ENCODE measurements around the gene RSKR.

DNA sequence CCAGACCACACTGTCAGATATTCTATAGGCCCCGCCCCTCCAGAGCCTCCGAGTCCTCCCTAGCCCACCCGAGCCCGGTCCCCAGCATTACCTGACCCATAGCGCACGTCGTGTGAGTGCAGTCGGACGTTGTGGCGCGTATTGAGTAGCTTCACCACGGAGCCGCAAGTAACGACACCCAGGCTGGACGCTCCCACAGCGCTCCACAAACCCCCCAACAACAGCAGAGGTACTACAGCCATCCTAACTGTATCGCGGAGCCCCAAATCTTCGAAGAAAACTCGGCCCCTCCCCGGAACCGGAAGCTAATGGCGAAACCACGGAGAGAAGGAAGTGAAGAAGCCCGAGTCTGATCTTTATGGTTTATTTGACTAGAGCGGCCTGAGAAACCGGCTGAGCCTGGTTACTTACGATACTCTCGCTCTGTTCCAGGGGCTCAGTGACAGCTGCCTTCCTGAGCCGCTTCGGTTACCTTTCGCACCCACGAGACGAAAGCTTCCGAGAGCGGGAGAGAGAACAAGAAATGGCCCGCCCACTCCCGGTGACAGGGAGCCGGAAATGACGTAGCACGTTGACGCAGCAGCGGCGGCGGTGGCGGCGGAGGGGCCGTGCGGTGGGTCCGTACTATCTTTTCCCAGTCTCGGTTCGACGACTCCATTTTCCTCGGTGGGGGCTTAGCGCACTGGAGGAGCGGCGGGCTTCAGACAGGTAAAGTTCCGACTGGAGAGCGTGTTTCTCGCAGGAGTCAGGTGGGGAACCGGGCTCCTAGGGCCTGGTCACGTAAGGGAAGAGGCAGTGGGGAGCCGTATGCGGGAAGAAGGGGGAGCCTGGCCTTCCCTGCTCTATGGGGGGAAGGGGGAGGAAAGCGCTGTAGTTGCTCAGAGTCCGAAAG lies 47.9 kb upstream of the RSKR start, which contains the start of the genes SDF2 and SUPT6H:
- TF ChIP-seq, protein P1, sequence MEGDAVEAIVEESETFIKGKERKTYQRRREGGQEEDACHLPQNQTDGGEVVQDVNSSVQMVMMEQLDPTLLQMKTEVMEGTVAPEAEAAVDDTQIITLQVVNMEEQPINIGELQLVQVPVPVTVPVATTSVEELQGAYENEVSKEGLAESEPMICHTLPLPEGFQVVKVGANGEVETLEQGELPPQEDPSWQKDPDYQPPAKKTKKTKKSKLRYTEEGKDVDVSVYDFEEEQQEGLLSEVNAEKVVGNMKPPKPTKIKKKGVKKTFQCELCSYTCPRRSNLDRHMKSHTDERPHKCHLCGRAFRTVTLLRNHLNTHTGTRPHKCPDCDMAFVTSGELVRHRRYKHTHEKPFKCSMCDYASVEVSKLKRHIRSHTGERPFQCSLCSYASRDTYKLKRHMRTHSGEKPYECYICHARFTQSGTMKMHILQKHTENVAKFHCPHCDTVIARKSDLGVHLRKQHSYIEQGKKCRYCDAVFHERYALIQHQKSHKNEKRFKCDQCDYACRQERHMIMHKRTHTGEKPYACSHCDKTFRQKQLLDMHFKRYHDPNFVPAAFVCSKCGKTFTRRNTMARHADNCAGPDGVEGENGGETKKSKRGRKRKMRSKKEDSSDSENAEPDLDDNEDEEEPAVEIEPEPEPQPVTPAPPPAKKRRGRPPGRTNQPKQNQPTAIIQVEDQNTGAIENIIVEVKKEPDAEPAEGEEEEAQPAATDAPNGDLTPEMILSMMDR (IDR thresholded peaks at IDR 0.05), result peak in 3 of 6 experiments; percentile 4 to 16 (median 12)
- TF ChIP-seq POLR2A (IDR thresholded peaks at IDR 0.05) (peak in 3 of 4 donors; percentile 79 to 94 (median 83)), POLR2AphosphoS5 (IDR thresholded peaks at IDR 0.05) (peak; percentile 97 to 99), EP300 (IDR thresholded peaks at IDR 0.05) (peak in 2 of 4 donors; percentile 12 to 48)
